HCT116 (cell line): ENCODE data around the gene WNT16.

Experiments used
- CTCF ChIP-seq, 3 experiments: fragments of 200-600 bp in 1 of 3; sonication (generic) in 1 of 3; IDR thresholded peaks in 2 of 3; conservative IDR thresholded peaks in 1 of 3; 2 replicates each; pipeline ENCODE4 v1.5.1; 2012 to 2017; ENCODE audit warnings: low read depth in 2 of 3, low read length in 2 of 3, antibody characterized with exemption in 1 of 3, borderline replicate concordance in 1 of 3, control low read depth in 1 of 3, mild to moderate bottlenecking in 1 of 3, mixed read lengths in 1 of 3, mixed run types in 1 of 3, moderate library complexity in 1 of 3; ENCODE audit not compliant: insufficient read depth in 1 of 3
- EGR1 ChIP-seq: IDR thresholded peaks from 2 replicates; pipeline ENCODE4 v1.6.1; 2012; ENCODE audit warnings: low read depth
- ELF1 ChIP-seq: IDR thresholded peaks from 2 replicates; pipeline ENCODE4 v1.6.1; 2012; ENCODE audit warnings: low read depth, borderline replicate concordance
- EZH2 ChIP-seq: fragments of 200-600 bp; sonication (generic); IDR thresholded peaks from 2 replicates; pipeline ENCODE4 v1.6.1; 2017; ENCODE audit warnings: antibody characterized with exemption, mixed run types
- JUND ChIP-seq: IDR thresholded peaks from 2 replicates; pipeline ENCODE4 v1.6.1; 2012
- MAX ChIP-seq: IDR thresholded peaks from 2 replicates; pipeline ENCODE4 v1.6.1; 2012
- POLR2A ChIP-seq: IDR thresholded peaks from 2 replicates; pipeline ENCODE4 v1.7.0; 2011; ENCODE audit warnings: borderline replicate concordance; ENCODE audit not compliant: insufficient read depth, insufficient read length; ENCODE audit errors: extremely low read depth
- REST ChIP-seq: IDR thresholded peaks from 2 replicates; pipeline ENCODE4 v1.6.1; 2012; ENCODE audit warnings: low read depth
- SIN3A ChIP-seq: IDR thresholded peaks from 2 replicates; pipeline ENCODE4 v1.6.1; 2012; ENCODE audit warnings: low read depth
- TCF7L2 ChIP-seq: IDR thresholded peaks from 2 replicates; pipeline ENCODE4 v1.7.0; 2011; ENCODE audit warnings: borderline replicate concordance, inconsistent platforms; ENCODE audit not compliant: insufficient read depth, insufficient read length; ENCODE audit errors: extremely low read depth
- ZNF274 ChIP-seq: fragments of 200-500 bp; sonication (Bioruptor generic); IDR thresholded peaks from 2 replicates; pipeline ENCODE4 v1.6.1; 2014; ENCODE audit warnings: mild to moderate bottlenecking, low read depth, low read length, inconsistent platforms

GRCh38 chr7:121382473-121382872 lies 53.7 kb downstream of the WNT16 start:
- no peak for TF ChIP-seq ELF1
- no peak for TF ChIP-seq CTCF (IDR thresholded peaks at IDR 0.05 in 2 of 3, conservative IDR thresholded peaks at IDR 0.05 in 1 of 3; ENCODE audit: borderline replicate concordance in 1 of 3, insufficient read depth in 1 of 3, low read depth in 2 of 3, low read length in 2 of 3)
- TF ChIP-seq ZNF274 = no peak
- TF ChIP-seq EZH2 = no peak
- TF ChIP-seq EGR1 = no peak
- no peak for TF ChIP-seq MAX
- TF ChIP-seq SIN3A = no peak
- no peak for TF ChIP-seq POLR2A
- TF ChIP-seq REST = no peak
- TF ChIP-seq TCF7L2 = no peak
- no peak for TF ChIP-seq JUND
